K562 (cell line): ENCODE results near the gene KIF5C. TPM values are rescaled to one million over a fixed set of nuclear protein-coding genes. Genes with fewer than 3 reads are reported as not detected.
A peak's percentile ranks its signal among the peaks of the same experiment; 100 is the strongest.

Source experiments
- ATAC-seq: fragments of 200-7000 bp; cut with Tn5 transposase; 3 replicates; pipeline ENCODE4 v1.9.1; 2020; ENCODE audit warnings: moderate library complexity
- BruUV-seq: library from RNA; stranded (reverse); fragments of 400-500 nt; replicated peaks from 2 replicates; lab custom pipeline; 2021; lab: Mats Ljungman, UMichigan
- CTCF ChIA-PET: fragments of 300-600 bp; formaldehyde crosslinking; extraction: SDS; loops from one replicate; lab custom pipeline; 2021; ENCODE audit warnings: low intra/inter-chr PET ratio; lab: Yijun Ruan, JAX
- POLR2A ChIA-PET: fragments of 300-600, 350-650 bp; sonication (Branson Sonifier 250); formaldehyde crosslinking; extraction: SDS; loops from one replicate; lab custom pipeline; 2021; ENCODE audit warnings: antibody characterized with exemption, inconsistent platforms; lab: Yijun Ruan, JAX
- DNase-seq, 4 experiments: peaks; one replicate each; pipeline versions ENCODE4 v3.0.0 to v3.0.0-alpha.2; 2011 to 2018; ENCODE audit warnings: low spot score in 3 of 4, mixed read lengths in 3 of 4; ENCODE audit errors: extremely low read depth in 1 of 4
- FAIRE-seq: peaks from 2 replicates; lab custom pipeline; 2011; peaks lifted over from hg19 to GRCh38; lab: Jason Lieb, UNC
- H2AFZ ChIP-seq: 2 replicates; pipeline ENCODE4 v1.6.0; 2011; ENCODE audit warnings: low read depth, low read length, control low read depth, inconsistent platforms
- H3K27ac ChIP-seq: fragments of 200-600 bp; 3 replicates; pipeline ENCODE4 v1.8.0; 2011; ENCODE audit warnings: low read depth, mild to moderate bottlenecking, control low read depth, inconsistent platforms, low read length, moderate library complexity, mixed read lengths; ENCODE audit errors: extremely low read depth
- H3K27me3 ChIP-seq, 2 experiments: fragments of 300-600 bp in 1 of 2; 2 replicates in 1 of 2; 3 replicates in 1 of 2; pipeline versions ENCODE4 v1.6.0 to v1.8.0; 2011; ENCODE audit warnings: inconsistent platforms in 2 of 2, low read length in 2 of 2, mild to moderate bottlenecking in 1 of 2, mixed read lengths in 1 of 2, moderate library complexity in 1 of 2; ENCODE audit not compliant: control insufficient read depth in 2 of 2, insufficient read depth in 2 of 2
- H3K36me3 ChIP-seq: fragments of 300-600 bp; 3 replicates; pipeline ENCODE4 v1.8.0; 2011; ENCODE audit warnings: mild to moderate bottlenecking, low read length, inconsistent platforms; ENCODE audit not compliant: control insufficient read depth, insufficient read depth
- H3K4me1 ChIP-seq, 2 experiments: fragments of 200-600 bp in 1 of 2; replicated peaks in 1 of 2; 2 replicates in 1 of 2; 3 replicates in 1 of 2; pipeline versions ENCODE4 v1.5.1 to v1.8.0; 2011; ENCODE audit warnings: inconsistent platforms in 2 of 2, low read length in 2 of 2, mild to moderate bottlenecking in 1 of 2, mixed read lengths in 1 of 2, moderate library complexity in 1 of 2; ENCODE audit not compliant: control insufficient read depth in 2 of 2, insufficient read depth in 2 of 2
- H3K4me2 ChIP-seq: 2 replicates; pipeline ENCODE4 v1.6.1; 2011; ENCODE audit warnings: low read length, control low read depth, inconsistent platforms, mixed read lengths; ENCODE audit not compliant: insufficient read depth
- H3K4me3 ChIP-seq: fragments of 200-600 bp; sonication (generic), shearing (Covaris generic); 2 replicates; pipeline ENCODE4 v1.5.1; 2016; ENCODE audit warnings: control low read depth, inconsistent platforms
- H3K79me2 ChIP-seq: fragments of 200-600 bp; 3 replicates; pipeline ENCODE4 v1.8.0; 2011; ENCODE audit warnings: low read length, inconsistent platforms; ENCODE audit not compliant: control insufficient read depth, insufficient read depth
- H3K9ac ChIP-seq, 2 experiments: 2 replicates each; pipeline versions ENCODE4 v1.6.0 to v1.6.1; 2011; ENCODE audit warnings: low read depth in 2 of 2, low read length in 2 of 2, control low read depth in 1 of 2, inconsistent platforms in 1 of 2, mild to moderate bottlenecking in 1 of 2, mixed read lengths in 1 of 2; ENCODE audit not compliant: insufficient read depth in 1 of 2
- H3K9me1 ChIP-seq: one replicate; pipeline ENCODE4 v1.6.0; 2011; ENCODE audit warnings: inconsistent platforms, mild to moderate bottlenecking, low read length, moderate library complexity; ENCODE audit not compliant: control insufficient read depth, insufficient read depth
- H3K9me3 ChIP-seq: replicated peaks from 2 replicates; pipeline ENCODE4 v1.5.1; 2011; ENCODE audit warnings: low read depth, low read length, inconsistent platforms; ENCODE audit not compliant: control insufficient read depth, insufficient read depth
- H4K20me1 ChIP-seq: replicated peaks from 2 replicates; pipeline ENCODE4 v1.6.1; 2011; ENCODE audit warnings: low read length, inconsistent platforms, mixed read lengths; ENCODE audit not compliant: control insufficient read depth, insufficient read depth
- FOS ChIP-seq: IDR thresholded peaks from 3 replicates; pipeline ENCODE4 v1.6.1; 2011; ENCODE audit not compliant: insufficient read length; ENCODE audit errors: extremely low read depth
- whole genome bisulfite sequencing: fragments of 100-300 bp; shearing (Covaris generic); methylation state at CpG from one replicate; pipeline ENCODE4 v1.1.6; 2016; ENCODE audit warnings: low coverage, mixed read lengths; ENCODE audit not compliant: insufficient coverage; ENCODE audit errors: missing lambda C conversion rate; 5-methylcytosine and 5-hydroxymethylcytosine counted together
- in situ Hi-C: fragments of 300-500 bp; cut with MboI; formaldehyde crosslinking; loops from 4 replicates; pipeline ENCODE4 v1.15.0; 2018; ENCODE audit warnings: inconsistent platforms, mixed read lengths
- intact Hi-C: fragments of 100-400 bp; cut with micrococcal nuclease; formaldehyde crosslinking; loops from 2 replicates; pipeline ENCODE4 v1.14.2; 2022
- polyA plus RNA-seq, 8 experiments: library from polyadenylated mRNA; depleted of rRNA in 4 of 8; stranded (reverse) in 5 of 8; unstranded in 3 of 8; fragments of >200 nt; fragmentation: Nextera tagmentation in 2 of 8; fragmentation: Illumina TruSeq in 1 of 8; extraction: Ambion mirVana in 2 of 8; extraction: Trizol in 1 of 8; gene quantifications; 2 replicates each; pipeline versions ENCODE4 v1.2.1 to v1.2.3, GENCODE V29; 2011 to 2014; ENCODE audit warnings: inconsistent platforms in 1 of 8, missing spikeins in 1 of 8
- total RNA-seq, 7 experiments: library from RNA; depleted of rRNA in 6 of 7; stranded (reverse); fragments of >200 nt in 6 of 7; fragmentation: Illumina TruSeq in 2 of 7; extraction: Trizol in 2 of 7; gene quantifications; 2 replicates each; pipeline versions ENCODE4 v1.2.1 to v1.2.3, GENCODE V29; 2011 to 2021; ENCODE audit warnings: low replicate concordance in 1 of 7
- TF ChIP-seq, protein P1 (sequence below): sonication (generic); formaldehyde crosslinking; IDR thresholded peaks from 2 replicates; pipeline ENCODE4 v1.9.0; 2022; ENCODE audit warnings: mild to moderate bottlenecking, missing genetic modification reagents
- TF ChIP-seq, protein P2 (sequence below): fragments of 250-450 bp; sonication (Bioruptor Pico); IDR thresholded peaks from 2 replicates; pipeline ENCODE4 v1.5.0; 2021
- TF ChIP-seq, protein P3 (sequence below), 2 experiments: fragments of 450-650 bp; formaldehyde crosslinking in 1 of 2; IDR thresholded peaks; 2 replicates each; pipeline versions ENCODE4 v1.4.0 to v1.6.1; 2014 to 2020; ENCODE audit warnings: mild to moderate bottlenecking in 2 of 2, borderline replicate concordance in 1 of 2, low read depth in 1 of 2
- TF ChIP-seq, protein P4 (sequence below), 2 experiments: IDR thresholded peaks in 1 of 2; conservative IDR thresholded peaks in 1 of 2; 2 replicates each; pipeline ENCODE4 v1.6.1; 2016; ENCODE audit warnings: low read depth in 2 of 2, mild to moderate bottlenecking in 1 of 2, missing compliant biosample characterization in 1 of 2, missing genetic modification characterization in 1 of 2, moderate library complexity in 1 of 2

KIF5C gene
- total and polyA plus RNA-seq, 9 of the 15 experiments (the other 6 are each of a cell fraction or from before 2014, with no cell fraction given): 0.01 to 0.09 (median 0.01) TPM; not detected in 6

DNA sequence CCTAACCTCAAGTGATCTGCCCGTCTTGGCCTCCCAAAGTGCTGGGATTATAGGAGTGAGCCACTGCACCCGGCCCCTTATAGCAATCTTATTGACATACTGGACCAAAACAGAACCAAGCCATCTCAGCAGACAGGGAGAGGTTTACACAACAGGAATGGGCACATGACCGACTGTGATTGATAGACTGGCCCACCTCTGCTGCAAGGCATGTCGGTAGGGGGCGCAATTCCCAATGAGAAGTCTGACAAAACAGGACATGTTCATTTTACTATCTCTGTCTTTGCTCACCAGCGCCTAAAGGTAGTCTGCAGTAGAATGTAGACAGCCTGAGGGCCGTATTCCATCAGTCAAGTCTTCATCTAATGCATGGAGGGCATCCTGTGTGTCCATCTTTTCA lies 165.4 kb downstream of the KIF5C start:
- Histone ChIP-seq H3K4me2 (no peak overlapping the region), H3K79me2 (no peaks in the 10 kb centered on the region), H3K4me3 (no peak overlapping the region), H2AFZ (no peak overlapping the region), H3K36me3 (no peaks in the 10 kb centered on the region), H3K4me1 (peaks cover 0 to 10% of the 10 kb centered on the region in 2 experiments; a peak in 1 of 5 replicates), H3K27me3 (peaks cover 4 to 26% of the 10 kb centered on the region in 2 experiments; a peak in 3 of 5 replicates), H3K9ac (no peak overlapping the region), H3K9me3 (no peaks in the 10 kb centered on the region), H4K20me1 (no peaks in the 10 kb centered on the region), H3K9me1 (no peaks in the 10 kb centered on the region), H3K27ac (no peak overlapping the region)
- peak; percentile 88 for ATAC-seq
- FAIRE-seq: peak; percentile 92
- DNase-seq: peak; percentile 72 to 79 (median 76)
- BruUV-seq: no TSS peak
- ChIA-PET CTCF (interaction anchor here (0.8 kb wide), 1 partner anchor 521 kb away, joined by 4 read pairs; no protein-coding TSS in a partner anchor), POLR2A (interaction anchor here (1.1 kb wide), 1 partner anchor 19 kb away, joined by 3 read pairs; no protein-coding TSS in a partner anchor)
- in situ Hi-C loops (no loop called here), intact Hi-C loops (loop anchor here (1.0 kb wide), 1 partner anchor 521 kb away; no protein-coding TSS in a partner anchor)
- 0% methylated on average over 7 of the region's 7 CpGs for WGBS
- TF ChIP-seq, protein P1, sequence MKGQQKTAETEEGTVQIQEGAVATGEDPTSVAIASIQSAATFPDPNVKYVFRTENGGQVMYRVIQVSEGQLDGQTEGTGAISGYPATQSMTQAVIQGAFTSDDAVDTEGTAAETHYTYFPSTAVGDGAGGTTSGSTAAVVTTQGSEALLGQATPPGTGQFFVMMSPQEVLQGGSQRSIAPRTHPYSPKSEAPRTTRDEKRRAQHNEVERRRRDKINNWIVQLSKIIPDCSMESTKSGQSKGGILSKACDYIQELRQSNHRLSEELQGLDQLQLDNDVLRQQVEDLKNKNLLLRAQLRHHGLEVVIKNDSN (CRISPR knock-in tag): peak; percentile 58
- TF ChIP-seq, protein P2, sequence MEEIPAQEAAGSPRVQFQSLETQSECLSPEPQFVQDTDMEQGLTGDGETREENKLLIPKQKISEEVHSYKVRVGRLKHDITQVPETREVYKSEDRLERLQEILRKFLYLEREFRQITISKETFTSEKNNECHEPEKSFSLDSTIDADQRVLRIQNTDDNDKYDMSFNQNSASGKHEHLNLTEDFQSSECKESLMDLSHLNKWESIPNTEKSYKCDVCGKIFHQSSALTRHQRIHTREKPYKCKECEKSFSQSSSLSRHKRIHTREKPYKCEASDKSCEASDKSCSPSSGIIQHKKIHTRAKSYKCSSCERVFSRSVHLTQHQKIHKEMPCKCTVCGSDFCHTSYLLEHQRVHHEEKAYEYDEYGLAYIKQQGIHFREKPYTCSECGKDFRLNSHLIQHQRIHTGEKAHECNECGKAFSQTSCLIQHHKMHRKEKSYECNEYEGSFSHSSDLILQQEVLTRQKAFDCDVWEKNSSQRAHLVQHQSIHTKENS (CRISPR knock-in tag): no peak
- TF ChIP-seq, protein P3, sequence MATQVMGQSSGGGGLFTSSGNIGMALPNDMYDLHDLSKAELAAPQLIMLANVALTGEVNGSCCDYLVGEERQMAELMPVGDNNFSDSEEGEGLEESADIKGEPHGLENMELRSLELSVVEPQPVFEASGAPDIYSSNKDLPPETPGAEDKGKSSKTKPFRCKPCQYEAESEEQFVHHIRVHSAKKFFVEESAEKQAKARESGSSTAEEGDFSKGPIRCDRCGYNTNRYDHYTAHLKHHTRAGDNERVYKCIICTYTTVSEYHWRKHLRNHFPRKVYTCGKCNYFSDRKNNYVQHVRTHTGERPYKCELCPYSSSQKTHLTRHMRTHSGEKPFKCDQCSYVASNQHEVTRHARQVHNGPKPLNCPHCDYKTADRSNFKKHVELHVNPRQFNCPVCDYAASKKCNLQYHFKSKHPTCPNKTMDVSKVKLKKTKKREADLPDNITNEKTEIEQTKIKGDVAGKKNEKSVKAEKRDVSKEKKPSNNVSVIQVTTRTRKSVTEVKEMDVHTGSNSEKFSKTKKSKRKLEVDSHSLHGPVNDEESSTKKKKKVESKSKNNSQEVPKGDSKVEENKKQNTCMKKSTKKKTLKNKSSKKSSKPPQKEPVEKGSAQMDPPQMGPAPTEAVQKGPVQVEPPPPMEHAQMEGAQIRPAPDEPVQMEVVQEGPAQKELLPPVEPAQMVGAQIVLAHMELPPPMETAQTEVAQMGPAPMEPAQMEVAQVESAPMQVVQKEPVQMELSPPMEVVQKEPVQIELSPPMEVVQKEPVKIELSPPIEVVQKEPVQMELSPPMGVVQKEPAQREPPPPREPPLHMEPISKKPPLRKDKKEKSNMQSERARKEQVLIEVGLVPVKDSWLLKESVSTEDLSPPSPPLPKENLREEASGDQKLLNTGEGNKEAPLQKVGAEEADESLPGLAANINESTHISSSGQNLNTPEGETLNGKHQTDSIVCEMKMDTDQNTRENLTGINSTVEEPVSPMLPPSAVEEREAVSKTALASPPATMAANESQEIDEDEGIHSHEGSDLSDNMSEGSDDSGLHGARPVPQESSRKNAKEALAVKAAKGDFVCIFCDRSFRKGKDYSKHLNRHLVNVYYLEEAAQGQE (IDR thresholded peaks at IDR 0.05; ENCODE audit: borderline replicate concordance): peak; percentile 20; the same call in 1 of the 2 replicates
- TF ChIP-seq, protein P3 (CRISPR knock-in tag; IDR thresholded peaks at IDR 0.05; ENCODE audit: low read depth): no peak
- TF ChIP-seq, protein P4, sequence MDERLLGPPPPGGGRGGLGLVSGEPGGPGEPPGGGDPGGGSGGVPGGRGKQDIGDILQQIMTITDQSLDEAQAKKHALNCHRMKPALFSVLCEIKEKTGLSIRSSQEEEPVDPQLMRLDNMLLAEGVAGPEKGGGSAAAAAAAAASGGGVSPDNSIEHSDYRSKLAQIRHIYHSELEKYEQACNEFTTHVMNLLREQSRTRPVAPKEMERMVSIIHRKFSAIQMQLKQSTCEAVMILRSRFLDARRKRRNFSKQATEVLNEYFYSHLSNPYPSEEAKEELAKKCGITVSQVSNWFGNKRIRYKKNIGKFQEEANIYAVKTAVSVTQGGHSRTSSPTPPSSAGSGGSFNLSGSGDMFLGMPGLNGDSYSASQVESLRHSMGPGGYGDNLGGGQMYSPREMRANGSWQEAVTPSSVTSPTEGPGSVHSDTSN (CRISPR knock-in tag; IDR thresholded peaks at IDR 0.05; ENCODE audit: low read depth): 0 out of 2 replicates have a peak, but pooled peaks have one; percentile 17
- TF ChIP-seq, protein P4 (tag; conservative IDR thresholded peaks at IDR 0.05; ENCODE audit: low read depth): peak; percentile 82
- TF ChIP-seq FOS: no peak
